Esophagus muscularis mucosa (tissue), 4 donors: ENCODE data around the gene DAND5. TPM values are rescaled to one million over a fixed set of nuclear protein-coding genes. Genes with fewer than 3 reads are reported as not detected.

Experiments
- DNase-seq: peaks from one replicate; pipeline ENCODE4 v3.0.0-alpha.2; 2017; ENCODE audit errors: extremely low spot score
- H3K27ac ChIP-seq, 4 donors: fragments of 200-600 bp; sonication (generic); replicated peaks in 1 of 4; 1 replicate in 3 of 4; 2 replicates in 1 of 4; pipeline ENCODE4 v1.5.1; 2016 to 2019; ENCODE audit warnings: mild to moderate bottlenecking in 1 of 4
- H3K27me3 ChIP-seq, 4 donors: fragments of 200-600 bp; sonication (generic); one replicate each; pipeline versions ENCODE4 v1.5.1 to v1.6.0; 2016 to 2019
- H3K36me3 ChIP-seq, 4 donors: fragments of 200-600 bp; sonication (generic); one replicate each; pipeline ENCODE4 v1.5.1; 2016 to 2019
- H3K4me1 ChIP-seq, 4 donors: fragments of 200-600 bp; sonication (generic); one replicate each; pipeline ENCODE4 v1.5.1; 2016 to 2019
- H3K4me3 ChIP-seq, 4 donors: fragments of 200-600 bp; sonication (generic); 1 replicate in 2 of 4; 2 replicates in 2 of 4; pipeline ENCODE4 v1.5.1; 2016 to 2019; ENCODE audit warnings: mild to moderate bottlenecking in 4 of 4, moderate library complexity in 1 of 4
- H3K9me3 ChIP-seq, 4 donors: fragments of 200-600 bp; sonication (generic); 1 replicate in 3 of 4; 2 replicates in 1 of 4; pipeline ENCODE4 v1.5.1; 2016 to 2019
- EP300 ChIP-seq: sonication (generic); formaldehyde crosslinking; IDR thresholded peaks from one replicate; pipeline ENCODE4 v1.6.1; 2017; ENCODE audit warnings: antibody characterized with exemption
- POLR2A ChIP-seq: fragments of 450-650 bp; IDR thresholded peaks from one replicate; pipeline ENCODE4 v1.6.1; 2017; ENCODE audit warnings: antibody characterized with exemption, moderate library complexity, mild to moderate bottlenecking, low read depth
- POLR2AphosphoS5 ChIP-seq, 2 donors: sonication (generic); formaldehyde crosslinking; IDR thresholded peaks; one replicate each; pipeline ENCODE4 v1.6.1; 2017; ENCODE audit warnings: antibody characterized with exemption in 2 of 2
- WGBS: methylation state at CpG from one replicate; pipeline ENCODE4 v1.1.5; 2018; 5-methylcytosine and 5-hydroxymethylcytosine counted together
- intact Hi-C: fragments of 100-400 bp; cut with DNase I; formaldehyde crosslinking; loops from one replicate; pipeline ENCODE4 v1.15.1; 2023
- total RNA-seq, 4 donors: library from RNA; depleted of rRNA; stranded (reverse); fragments of >200 nt; gene quantifications; one replicate each; pipeline versions ENCODE4 v1.1.0 to v1.2.1, GENCODE V29; 2016
- TF ChIP-seq, protein P1 (sequence below), 3 experiments: fragments of 200-600 bp in 2 of 3; fragments of 450-650 bp in 1 of 3; sonication (generic) in 2 of 3; IDR thresholded peaks; one replicate each; pipeline ENCODE4 v1.5.1; 2017 to 2019; ENCODE audit warnings: antibody characterized with exemption in 3 of 3, mild to moderate bottlenecking in 2 of 3, moderate library complexity in 1 of 3

DAND5 gene
- total RNA-seq, 4 donors from 2014 or later, result 0.19 to 0.83 (median 0.29) TPM; not detected in 1

- 87% methylated on average over 25 of the region's 28 CpGs for WGBS
These were observed 39.8 kb downstream of the DAND5 start for GRCh38 chr19:13008926-13009787.

GRCh38 chr19:13010038-13010991 is 40.9 kb downstream of the DAND5 start:
- no peak for DNase-seq
- intact Hi-C loops, result no loop called here
- Histone ChIP-seq H3K4me3 (peak overlapping the region in 3 of 4 donors; percentile 1 to 8 (median 2)), H3K27ac (peak overlapping the region; percentile 56 to 97 (median 92)), H3K27me3 (peaks cover 0 to 3% (median 0%) of the 10 kb centered on the region in 4 donors), H3K36me3 (peaks cover 0 to 4% (median 0%) of the 10 kb centered on the region in 4 donors), H3K4me1 (peaks cover 95 to 100% (median 100%) of the 10 kb centered on the region in 4 donors), H3K9me3 (no peaks in the 10 kb centered on the region)
- 72% methylated on average over 32 of the region's 62 CpGs for WGBS
- TF ChIP-seq EP300, result no peak
- no peak for TF ChIP-seq POLR2AphosphoS5 (IDR thresholded peaks at IDR 0.05)
- TF ChIP-seq POLR2A, result no peak

More at GRCh38 chr19:13008926-13009787, 39.8 kb downstream of the DAND5 start:
- TF ChIP-seq POLR2A (no peak), EP300 (no peak), POLR2AphosphoS5 (IDR thresholded peaks at IDR 0.05) (no peak)
- TF ChIP-seq, protein P1, sequence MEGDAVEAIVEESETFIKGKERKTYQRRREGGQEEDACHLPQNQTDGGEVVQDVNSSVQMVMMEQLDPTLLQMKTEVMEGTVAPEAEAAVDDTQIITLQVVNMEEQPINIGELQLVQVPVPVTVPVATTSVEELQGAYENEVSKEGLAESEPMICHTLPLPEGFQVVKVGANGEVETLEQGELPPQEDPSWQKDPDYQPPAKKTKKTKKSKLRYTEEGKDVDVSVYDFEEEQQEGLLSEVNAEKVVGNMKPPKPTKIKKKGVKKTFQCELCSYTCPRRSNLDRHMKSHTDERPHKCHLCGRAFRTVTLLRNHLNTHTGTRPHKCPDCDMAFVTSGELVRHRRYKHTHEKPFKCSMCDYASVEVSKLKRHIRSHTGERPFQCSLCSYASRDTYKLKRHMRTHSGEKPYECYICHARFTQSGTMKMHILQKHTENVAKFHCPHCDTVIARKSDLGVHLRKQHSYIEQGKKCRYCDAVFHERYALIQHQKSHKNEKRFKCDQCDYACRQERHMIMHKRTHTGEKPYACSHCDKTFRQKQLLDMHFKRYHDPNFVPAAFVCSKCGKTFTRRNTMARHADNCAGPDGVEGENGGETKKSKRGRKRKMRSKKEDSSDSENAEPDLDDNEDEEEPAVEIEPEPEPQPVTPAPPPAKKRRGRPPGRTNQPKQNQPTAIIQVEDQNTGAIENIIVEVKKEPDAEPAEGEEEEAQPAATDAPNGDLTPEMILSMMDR (IDR thresholded peaks at IDR 0.05), result no peak
- Histone ChIP-seq H3K27me3 (peaks cover 0 to 3% (median 0%) of the 10 kb centered on the region in 4 donors), H3K4me1 (peaks cover 92 to 100% (median 100%) of the 10 kb centered on the region in 4 donors), H3K36me3 (peaks cover 0 to 4% (median 0%) of the 10 kb centered on the region in 4 donors), H3K4me3 (peak overlapping the region in 1 of 4 donors; percentile 1), H3K27ac (peak overlapping the region; percentile 88 to 98 (median 97)), H3K9me3 (no peaks in the 10 kb centered on the region)
- no peak for DNase-seq
- intact Hi-C loops, result no loop called here

GRCh38 chr19:13010992-13011652 is 41.7 kb downstream of the DAND5 start:
- intact Hi-C loops, result no loop called here

GRCh38 chr19:13011653-13012389 is 42.4 kb downstream of the DAND5 start:
- TF ChIP-seq EP300 (no peak), POLR2AphosphoS5 (IDR thresholded peaks at IDR 0.05) (no peak)
- Histone ChIP-seq H3K27ac (peak overlapping the region; percentile 88 to 97 (median 94)), H3K4me3 (peak overlapping the region; percentile 42 to 55 (median 44)), H3K9me3 (no peaks in the 10 kb centered on the region), H3K36me3 (peaks cover 0 to 4% (median 0%) of the 10 kb centered on the region in 4 donors), H3K4me1 (peaks cover 89 to 100% (median 100%) of the 10 kb centered on the region in 4 donors), H3K27me3 (peaks cover 0 to 3% (median 0%) of the 10 kb centered on the region in 4 donors)
- WGBS, result 77% methylated on average over 38 of the region's 54 CpGs
- DNase-seq, result no peak
- intact Hi-C loops, result no loop called here

More at GRCh38 chr19:13010992-13011652, 41.7 kb downstream of the DAND5 start:
- no peak for DNase-seq
- H3K27ac ChIP-seq, result peak overlapping the region; percentile 88 to 97 (median 94)
- H3K9me3 ChIP-seq, result no peaks in the 10 kb centered on the region
- 61% methylated on average over 29 of the region's 39 CpGs for WGBS
- H3K4me3 ChIP-seq, result no peak overlapping the region
- peaks cover 93 to 100% (median 100%) of the 10 kb centered on the region in 4 donors for H3K4me1 ChIP-seq
- peaks cover 0 to 4% (median 0%) of the 10 kb centered on the region in 4 donors for H3K36me3 ChIP-seq
- TF ChIP-seq, protein P1 (IDR thresholded peaks at IDR 0.05), result no peak
- no peak for TF ChIP-seq POLR2AphosphoS5 (IDR thresholded peaks at IDR 0.05)
- no peak for TF ChIP-seq EP300
- no peak for TF ChIP-seq POLR2A
- H3K27me3 ChIP-seq, result peaks cover 0 to 3% (median 0%) of the 10 kb centered on the region in 4 donors

DNA sequence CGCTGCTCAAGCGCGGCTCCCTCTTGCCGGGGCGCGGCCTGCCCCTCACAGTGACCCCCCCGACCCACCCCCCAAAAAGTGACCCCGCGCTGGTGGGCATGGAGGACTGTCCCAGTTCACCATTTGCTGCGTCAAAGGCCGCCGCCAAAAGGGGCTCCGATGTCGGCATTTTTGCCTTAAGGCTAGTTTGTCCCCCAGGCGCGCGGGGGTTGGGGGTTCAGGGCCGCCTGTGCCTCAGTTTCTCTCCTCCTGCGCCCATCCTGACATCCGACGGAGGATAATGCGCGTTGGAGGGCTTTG is 43.0 kb downstream of the DAND5 start:
- Histone ChIP-seq H3K4me3 (peak overlapping the region; percentile 42 to 55 (median 44)), H3K4me1 (peaks cover 89 to 100% (median 100%) of the 10 kb centered on the region in 4 donors), H3K27ac (peak overlapping the region; percentile 88 to 97 (median 94)), H3K27me3 (peaks cover 0 to 3% (median 0%) of the 10 kb centered on the region in 4 donors), H3K9me3 (no peaks in the 10 kb centered on the region), H3K36me3 (peaks cover 0 to 4% (median 0%) of the 10 kb centered on the region in 4 donors)
- WGBS, result 90% methylated on average over 2 of the region's 23 CpGs
- TF ChIP-seq POLR2A, result no peak
- TF ChIP-seq, protein P1 (IDR thresholded peaks at IDR 0.05), result no peak
- no peak for TF ChIP-seq POLR2AphosphoS5 (IDR thresholded peaks at IDR 0.05)
- no peak for TF ChIP-seq EP300
- no peak for DNase-seq
- intact Hi-C loops, result no loop called here
